HL-60 (cell line): ENCODE data around the gene ACO2.
A peak's percentile ranks its signal among the peaks of the same experiment; 100 is the strongest.

Experiments used
- DNase-seq, 2 experiments: peaks; one replicate each; pipeline ENCODE4 v3.0.0-alpha.2; 2010 to 2020; ENCODE audit warnings: low read depth in 1 of 2, low spot score in 1 of 2
- H3K27ac ChIP-seq: fragments of 250-450 bp; sonication (Bioruptor Pico); replicated peaks from 2 replicates; pipeline ENCODE4 v1.5.1; 2020; ENCODE audit warnings: mild to moderate bottlenecking, moderate library complexity
- H3K27me3 ChIP-seq: fragments of 250-450 bp; sonication (Bioruptor Pico); 2 replicates; pipeline ENCODE4 v1.5.1; 2021; ENCODE audit warnings: mild to moderate bottlenecking, moderate library complexity; ENCODE audit not compliant: insufficient read depth, poor library complexity, severe bottlenecking
- H3K4me3 ChIP-seq: replicated peaks from 2 replicates; pipeline ENCODE4 v1.5.1; 2011; ENCODE audit warnings: mild to moderate bottlenecking, control low read depth, low read length; ENCODE audit not compliant: insufficient read depth
- CTCF ChIP-seq: IDR thresholded peaks from one replicate; pipeline ENCODE4 v1.5.1; 2011; ENCODE audit warnings: low read length, control low read depth, inconsistent platforms; ENCODE audit not compliant: insufficient read depth
- GABPA ChIP-seq: IDR thresholded peaks from 2 replicates; pipeline ENCODE4 v1.6.1; 2012; ENCODE audit warnings: low read depth
- POLR2AphosphoS5 ChIP-seq: IDR thresholded peaks from 2 replicates; pipeline ENCODE4 v1.6.1; 2012; ENCODE audit warnings: low read depth
- SPI1 ChIP-seq: IDR thresholded peaks from 2 replicates; pipeline ENCODE4 v1.6.1; 2012; ENCODE audit warnings: low read depth, mild to moderate bottlenecking, borderline replicate concordance

Gene ACO2

GRCh38 chr22:41575533-41575932, 106.6 kb downstream of the ACO2 start:
- no peak for DNase-seq

GRCh38 chr22:41576877-41577276, 108.0 kb downstream of the ACO2 start:
- H3K27ac ChIP-seq, result no peak overlapping the region
- TF ChIP-seq SPI1, result no peak
- TF ChIP-seq CTCF, result peak; percentile 83
- no peaks in the 10 kb centered on the region for H3K27me3 ChIP-seq
- DNase-seq, result peak; percentile 34 to 56
- H3K4me3 ChIP-seq, result no peak overlapping the region

More at GRCh38 chr22:41575533-41575932, 106.6 kb downstream of the ACO2 start:
- H3K4me3 ChIP-seq, result no peak overlapping the region
- TF ChIP-seq POLR2AphosphoS5, result no peak
- TF ChIP-seq GABPA, result no peak
- H3K27me3 ChIP-seq, result no peaks in the 10 kb centered on the region
- H3K27ac ChIP-seq, result no peak overlapping the region

- DNase-seq, result no peak
- Histone ChIP-seq H3K27me3 (no peaks in the 10 kb centered on the region), H3K27ac (no peak overlapping the region), H3K4me3 (no peak overlapping the region)
- no peak for TF ChIP-seq POLR2AphosphoS5
Observed at GRCh38 chr22:41578114-41578513, 109.2 kb downstream of the ACO2 start.
